Testis (tissue), 3 donors: ENCODE results near the gene VKORC1L1. TPM values are rescaled to one million over a fixed set of nuclear protein-coding genes. Genes with fewer than 3 reads are reported as not detected.
"Not testable (repeated sequence)": the region's sequence is repeated elsewhere in the genome, so short reads cannot be mapped to it uniquely, and the experiment has no call there.

Experiments
- DNase-seq: peaks from one replicate; pipeline ENCODE4 v3.0.0-alpha.2; 2019
- H3K27ac ChIP-seq, 2 donors: fragments of 200-600 bp; sonication (generic); one replicate each; pipeline ENCODE4 v1.5.1; 2019
- H3K27me3 ChIP-seq: fragments of 200-600 bp; sonication (generic); one replicate; pipeline ENCODE4 v1.5.1; 2019
- H3K36me3 ChIP-seq: fragments of 200-600 bp; sonication (generic); one replicate; pipeline ENCODE4 v1.5.1; 2017; ENCODE audit warnings: low read depth; ENCODE audit errors: missing control alignments
- H3K4me1 ChIP-seq: fragments of 200-600 bp; sonication (generic); one replicate; pipeline ENCODE4 v1.5.1; 2019
- H3K4me3 ChIP-seq, 2 donors: fragments of 200-600 bp; sonication (generic); one replicate each; pipeline ENCODE4 v1.5.1; 2017 to 2019
- H3K9me3 ChIP-seq: fragments of 200-600 bp; sonication (generic); one replicate; pipeline ENCODE4 v1.5.1; 2017
- CTCF ChIP-seq, 3 experiments: fragments of 450-650 bp in 2 of 3; fragments of 200-600 bp in 1 of 3; sonication (generic) in 1 of 3; IDR thresholded peaks; one replicate each; pipeline ENCODE4 v1.5.1; 2016 to 2019; ENCODE audit warnings: antibody characterized with exemption in 3 of 3, mild to moderate bottlenecking in 2 of 3, moderate library complexity in 1 of 3
- POLR2A ChIP-seq: fragments of 450-650 bp; IDR thresholded peaks from one replicate; pipeline ENCODE4 v1.6.1; 2017; ENCODE audit warnings: antibody characterized with exemption, mild to moderate bottlenecking, moderate library complexity
- WGBS, 2 donors: methylation state at CpG; one replicate each; pipeline ENCODE4 v1.1.5; 2018; 5-methylcytosine and 5-hydroxymethylcytosine counted together
- intact Hi-C: fragments of 100-400 bp; cut with DNase I; formaldehyde crosslinking; loops from one replicate; pipeline ENCODE4 v1.15.1; 2023; ENCODE audit warnings: low total_unique reads
- polyA plus RNA-seq: library from polyadenylated mRNA; stranded (reverse); fragments of 350-450 nt; fragmentation: Illumina TruSeq; extraction: RNeasy Lipid Tissue Mini Kit (QIAGEN cat#74804); gene quantifications from one replicate; pipeline ENCODE4 v1.2.3, GENCODE V29; 2014; ENCODE audit warnings: low read depth, low replicate concordance; ENCODE audit not compliant: insufficient read depth
- total RNA-seq, 2 donors: library from RNA; depleted of rRNA; stranded (reverse); fragments of >200 nt; gene quantifications; one replicate each; pipeline ENCODE4 v1.2.3, GENCODE V29; 2016

Gene VKORC1L1
- total and polyA plus RNA-seq, 3 donors from 2014 or later: 11.4 to 22.0 (median 13.5) TPM

- no peak overlapping the region for H3K4me3 ChIP-seq
- intact Hi-C loops: no loop called here
- H3K36me3 ChIP-seq: no peaks in the 10 kb centered on the region
- H3K27ac ChIP-seq: no peak overlapping the region
- H3K27me3 ChIP-seq: no peaks in the 10 kb centered on the region
- H3K4me1 ChIP-seq: no peaks in the 10 kb centered on the region
- no peaks in the 10 kb centered on the region for H3K9me3 ChIP-seq
- 89 to 90% methylated on average over 4 of the region's 4 CpGs for WGBS, 2 donors
- DNase-seq: no peak
- TF ChIP-seq POLR2A (no peak), CTCF (IDR thresholded peaks at IDR 0.05) (no peak)
Observed at GRCh38 chr7:65840446-65840845, 32.4 kb upstream of the VKORC1L1 start.

GRCh38 chr7:65843616-65844015 is 29.3 kb upstream of the VKORC1L1 start:
- H3K27me3 ChIP-seq, H3K4me1 ChIP-seq, H3K4me3 ChIP-seq, H3K36me3 ChIP-seq, DNase-seq, H3K9me3 ChIP-seq, intact Hi-C loops, H3K27ac ChIP-seq: not testable (repeated sequence)

- H3K4me3 ChIP-seq: no peak overlapping the region
- intact Hi-C loops: no loop called here
- TF ChIP-seq CTCF (IDR thresholded peaks at IDR 0.05) (no peak), POLR2A (no peak)
- WGBS, 2 donors: 62 to 78% methylated on average over 4 of the region's 4 CpGs
- no peaks in the 10 kb centered on the region for H3K9me3 ChIP-seq
- H3K36me3 ChIP-seq: no peaks in the 10 kb centered on the region
- H3K27me3 ChIP-seq: no peaks in the 10 kb centered on the region
- no peaks in the 10 kb centered on the region for H3K4me1 ChIP-seq
- no peak for DNase-seq
- no peak overlapping the region for H3K27ac ChIP-seq
Observed at GRCh38 chr7:65846008-65846570, 26.8 kb upstream of the VKORC1L1 start.

- H3K4me3 ChIP-seq, DNase-seq, intact Hi-C loops, H3K4me1 ChIP-seq, H3K27me3 ChIP-seq, H3K36me3 ChIP-seq, H3K9me3 ChIP-seq, H3K27ac ChIP-seq: not testable (repeated sequence)
- 75 to 76% methylated on average over 3 of the region's 3 CpGs for WGBS, 2 donors
Observed at GRCh38 chr7:65853426-65853825, 19.4 kb upstream of the VKORC1L1 start.

GRCh38 chr7:65853892-65854291 is 19.0 kb upstream of the VKORC1L1 start:
- H3K27me3 ChIP-seq, H3K9me3 ChIP-seq, intact Hi-C loops, DNase-seq, H3K4me3 ChIP-seq, H3K27ac ChIP-seq, H3K4me1 ChIP-seq, H3K36me3 ChIP-seq: not testable (repeated sequence)
- 91 to 93% methylated on average over 7 of the region's 7 CpGs for WGBS, 2 donors

GRCh38 chr7:65857321-65857894 is 15.5 kb upstream of the VKORC1L1 start:
- intact Hi-C loops, H3K27ac ChIP-seq, H3K4me3 ChIP-seq, H3K9me3 ChIP-seq, H3K36me3 ChIP-seq, DNase-seq, H3K27me3 ChIP-seq, H3K4me1 ChIP-seq: not testable (repeated sequence)
- 80 to 83% methylated on average over 4 of the region's 5 CpGs for WGBS, 2 donors

DNA sequence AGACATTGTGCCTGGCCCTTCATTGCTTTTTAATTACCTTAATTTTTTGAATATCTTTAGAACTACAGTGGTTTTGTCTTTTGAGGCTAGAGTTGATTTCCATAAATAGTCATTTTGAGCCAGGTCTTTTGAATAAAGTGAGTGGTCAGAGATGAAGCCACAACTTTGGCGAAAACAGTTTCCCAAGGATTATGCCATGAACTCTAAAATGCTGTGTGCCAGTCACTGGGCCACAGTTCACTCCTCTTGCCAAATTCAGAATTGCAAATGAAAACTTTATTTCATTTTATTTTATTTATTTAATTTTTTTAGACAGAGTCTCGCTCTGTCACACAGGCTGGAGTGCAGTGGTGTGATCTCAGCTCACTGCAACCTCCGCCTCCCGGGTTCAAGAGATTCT is 14.2 kb upstream of the VKORC1L1 start:
- WGBS, 2 donors: 96 to 97% methylated on average over 4 of the region's 4 CpGs
- H3K27ac ChIP-seq, H3K4me3 ChIP-seq, intact Hi-C loops, H3K27me3 ChIP-seq, H3K9me3 ChIP-seq, DNase-seq, H3K36me3 ChIP-seq, H3K4me1 ChIP-seq: not testable (repeated sequence)

GRCh38 chr7:65866244-65866643 is 6.6 kb upstream of the VKORC1L1 start:
- H3K36me3 ChIP-seq, H3K9me3 ChIP-seq, H3K4me3 ChIP-seq, H3K27me3 ChIP-seq, intact Hi-C loops, H3K27ac ChIP-seq, DNase-seq, H3K4me1 ChIP-seq: not testable (repeated sequence)
- WGBS, 2 donors: 59 to 60% methylated on average over 3 of the region's 3 CpGs

DNA sequence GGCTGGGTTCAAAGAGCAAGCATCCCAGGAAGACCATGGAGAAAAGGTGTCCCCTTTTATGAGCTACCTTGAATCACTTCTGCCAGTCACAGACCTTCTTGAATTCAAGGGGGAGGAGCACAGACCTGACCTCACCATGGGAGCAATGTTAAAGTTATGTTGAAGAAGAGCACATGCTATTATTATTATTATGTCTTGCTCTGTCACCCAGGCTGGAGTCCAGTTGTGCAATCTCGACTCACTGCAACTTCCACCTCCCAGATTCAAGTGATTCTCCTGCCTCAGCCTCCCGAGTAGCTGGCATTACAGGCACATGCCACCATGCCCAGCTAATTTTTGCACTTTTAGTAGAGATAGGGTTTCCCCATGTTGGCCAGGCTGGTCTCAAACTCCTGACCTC is 5.2 kb upstream of the VKORC1L1 start:
- H3K27ac ChIP-seq, H3K27me3 ChIP-seq, H3K4me1 ChIP-seq, H3K9me3 ChIP-seq, H3K36me3 ChIP-seq, DNase-seq, H3K4me3 ChIP-seq, intact Hi-C loops: not testable (repeated sequence)
- 88 to 89% methylated on average over 2 of the region's 2 CpGs for WGBS, 2 donors

- intact Hi-C loops, H3K27me3 ChIP-seq, H3K4me3 ChIP-seq, DNase-seq, H3K9me3 ChIP-seq, H3K4me1 ChIP-seq, H3K36me3 ChIP-seq, H3K27ac ChIP-seq: not testable (repeated sequence)
- WGBS, 2 donors: 68 to 70% methylated on average over 5 of the region's 5 CpGs
Observed at GRCh38 chr7:65869312-65869711, 3.6 kb upstream of the VKORC1L1 start.
